Chondrocyte (in vitro differentiated cells): ENCODE results near the gene RPAIN. TPM values are rescaled to one million over a fixed set of nuclear protein-coding genes. Genes with fewer than 3 reads are reported as not detected.

Experiments used
- DNase-seq: peaks from one replicate; pipeline ENCODE4 v3.0.0; 2021; ENCODE audit warnings: mixed read lengths, low spot score
- H3K27ac Mint-ChIP-seq: one replicate; pipeline ENCODE4 v1.8.0; 2021; ENCODE audit warnings: mild to moderate bottlenecking, moderate library complexity, mixed read lengths; ENCODE audit not compliant: unreplicated experiment
- H3K27me3 Mint-ChIP-seq: 2 replicates; pipeline ENCODE4 v1.8.0; 2021; ENCODE audit warnings: low read depth, mixed read lengths
- H3K36me3 Mint-ChIP-seq: 2 replicates; pipeline ENCODE4 v1.8.0; 2021; ENCODE audit warnings: low read depth, mixed read lengths
- H3K4me1 Mint-ChIP-seq: 2 replicates; pipeline ENCODE4 v1.8.0; 2021; ENCODE audit warnings: low read depth, mild to moderate bottlenecking, mixed read lengths
- H3K4me3 Mint-ChIP-seq: one replicate; pipeline ENCODE4 v1.8.0; 2021; ENCODE audit warnings: mild to moderate bottlenecking, moderate library complexity, mixed read lengths; ENCODE audit not compliant: unreplicated experiment
- H3K9me3 Mint-ChIP-seq: 2 replicates; pipeline ENCODE4 v1.8.0; 2021; ENCODE audit warnings: low read depth, mixed read lengths
- CTCF ChIP-seq: fragments of 200-600 bp; sonication (generic); IDR thresholded peaks from 2 replicates; pipeline ENCODE4 v1.5.0; 2021; ENCODE audit warnings: antibody characterized with exemption, mild to moderate bottlenecking, moderate library complexity
- total RNA-seq: library from RNA; stranded (reverse); gene quantifications from 3 replicates; pipeline ENCODE4 v1.2.1, GENCODE V29; 2021

RPAIN gene
- total RNA-seq, 1 donor from 2014 or later: 35.1 TPM

DNA sequence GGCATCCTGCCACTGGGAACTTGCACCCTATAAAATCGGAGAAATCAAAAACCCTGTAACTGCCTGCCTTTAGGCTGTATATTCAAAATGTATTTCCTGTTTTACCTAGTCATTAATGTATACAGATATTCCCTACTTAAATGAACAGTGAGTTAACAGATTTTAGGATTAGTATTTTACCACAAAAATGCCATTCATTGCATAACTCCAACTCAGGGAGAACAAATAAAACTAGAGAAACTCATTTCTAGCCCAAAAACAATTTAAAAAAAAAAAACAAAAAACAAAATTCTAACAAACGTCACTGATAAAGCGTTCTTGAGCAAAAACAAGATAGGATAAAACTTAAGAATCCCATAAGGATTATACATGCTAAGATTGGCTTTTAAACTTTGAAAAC is 52.5 kb downstream of the RPAIN start:
- no peak for TF ChIP-seq CTCF
- H3K36me3 Mint-ChIP-seq: peaks cover 17% of the 10 kb centered on the region
- no peak for DNase-seq
- H3K4me1 Mint-ChIP-seq: peaks cover 10% of the 10 kb centered on the region
- H3K27ac Mint-ChIP-seq: no peak overlapping the region
- H3K9me3 Mint-ChIP-seq: no peaks in the 10 kb centered on the region
- H3K4me3 Mint-ChIP-seq: no peak overlapping the region
- no peaks in the 10 kb centered on the region for H3K27me3 Mint-ChIP-seq

- Mint-ChIP-seq H3K27me3 (no peaks in the 10 kb centered on the region), H3K36me3 (peaks cover 28% of the 10 kb centered on the region), H3K9me3 (no peaks in the 10 kb centered on the region), H3K4me3 (no peak overlapping the region), H3K4me1 (peaks cover 3% of the 10 kb centered on the region), H3K27ac (no peak overlapping the region)
- no peak for TF ChIP-seq CTCF
- no peak for DNase-seq
Observed at GRCh38 chr17:5473906-5474305, 53.9 kb downstream of the RPAIN start.

GRCh38 chr17:5478992-5479391 is 59.0 kb downstream of the RPAIN start:
- peaks cover 40% of the 10 kb centered on the region for H3K36me3 Mint-ChIP-seq
- no peaks in the 10 kb centered on the region for H3K9me3 Mint-ChIP-seq
- peaks cover 7% of the 10 kb centered on the region for H3K4me1 Mint-ChIP-seq
- no peaks in the 10 kb centered on the region for H3K27me3 Mint-ChIP-seq
- no peak for TF ChIP-seq CTCF
- H3K27ac Mint-ChIP-seq: no peak overlapping the region
- no peak for DNase-seq
- no peak overlapping the region for H3K4me3 Mint-ChIP-seq

DNA sequence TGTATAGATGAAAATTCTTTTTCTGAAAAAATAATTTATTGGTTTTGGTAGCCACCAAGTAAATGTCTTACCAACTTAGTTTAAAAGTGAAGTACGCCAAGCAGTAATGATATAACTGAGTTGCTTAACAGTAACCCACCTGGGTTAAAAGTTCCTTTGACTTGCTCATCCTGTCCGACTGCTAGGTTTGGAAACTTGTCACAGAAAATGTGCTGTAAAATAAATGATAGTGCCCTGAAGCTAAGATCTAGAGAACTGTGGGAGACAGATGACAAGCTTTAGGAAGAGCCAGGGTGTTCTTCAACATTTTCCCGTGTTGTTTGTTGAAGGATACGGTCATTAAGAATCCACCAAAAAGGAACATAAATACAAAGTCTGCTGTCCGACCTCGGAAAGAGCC is 61.0 kb downstream of the RPAIN start:
- H3K4me3 Mint-ChIP-seq: no peak overlapping the region
- H3K4me1 Mint-ChIP-seq: peaks cover 26% of the 10 kb centered on the region
- H3K27ac Mint-ChIP-seq: no peak overlapping the region

GRCh38 chr17:5481451-5481850 is 61.5 kb downstream of the RPAIN start:
- H3K4me1 Mint-ChIP-seq: peaks cover 26% of the 10 kb centered on the region
- H3K9me3 Mint-ChIP-seq: no peaks in the 10 kb centered on the region
- H3K27me3 Mint-ChIP-seq: no peaks in the 10 kb centered on the region
- no peak for TF ChIP-seq CTCF
- DNase-seq: no peak
- H3K36me3 Mint-ChIP-seq: peaks cover 34% of the 10 kb centered on the region
- no peak overlapping the region for H3K27ac Mint-ChIP-seq
- H3K4me3 Mint-ChIP-seq: no peak overlapping the region

More for the DNA sequence above, 61.0 kb downstream of the RPAIN start:
- peaks cover 34% of the 10 kb centered on the region for H3K36me3 Mint-ChIP-seq
- no peaks in the 10 kb centered on the region for H3K9me3 Mint-ChIP-seq
- H3K27me3 Mint-ChIP-seq: no peaks in the 10 kb centered on the region
- no peak for DNase-seq
- TF ChIP-seq CTCF: no peak

Other genes starting within 250 kb of the RPAIN start
- 4.1 to 8.5 TPM (median 4.7 TPM) in 3 replicates for gene ZNF594, start 228.3 kb upstream of the RPAIN start, total RNA-seq
- not detected in 3 replicates for gene SCIMP, start 185.3 kb upstream of the RPAIN start, total RNA-seq
- gene RABEP1, start 137.9 kb upstream of the RPAIN start, total RNA-seq: 46.1 to 52.4 TPM (median 51.3 TPM) in 3 replicates
- gene NUP88, start 520 bp upstream of the RPAIN start, total RNA-seq: 29.2 to 51.8 TPM (median 34.1 TPM) in 3 replicates
- gene C1QBP, start 19.0 kb downstream of the RPAIN start, total RNA-seq: 65.6 to 82.8 TPM (median 71.3 TPM) in 3 replicates
- 12.7 to 16.6 TPM (median 13.7 TPM) in 3 replicates for gene DHX33, start 48.8 kb downstream of the RPAIN start, total RNA-seq
- 71.8 to 84.9 TPM (median 74.9 TPM) in 3 replicates for gene DERL2, start 66.0 kb downstream of the RPAIN start, total RNA-seq
- gene MIS12, start 66.4 kb downstream of the RPAIN start, total RNA-seq: 12.2 to 16.0 TPM (median 14.0 TPM) in 3 replicates
- gene NLRP1, start 164.3 kb downstream of the RPAIN start, total RNA-seq: 24.7 to 37.2 TPM (median 24.8 TPM) in 3 replicates